ENCODE results near the gene PLP2. TPM values are rescaled to one million over a fixed set of nuclear protein-coding genes. Genes with fewer than 3 reads are reported as not detected.

PLP2 gene
- total and polyA plus RNA-seq, 7 donors: 17.8 to 320 (median 77.7) TPM

- ATAC-seq (peak in 2 of 4 donors; percentile 2 to 19), DNase-seq (no peak)
- Histone ChIP-seq H3K4me3 (peak overlapping the region; percentile 72), H3K4me1 (no peaks in the 10 kb centered on the region), H3K36me3 (ENCODE audit: insufficient read depth in 1 of 2, low read depth in 1 of 2) (no peaks in the 10 kb centered on the region), H3K27ac (peak overlapping the region; percentile 92), H3K9me3 (no peaks in the 10 kb centered on the region), H3K27me3 (ENCODE audit: insufficient read depth in 3 of 3, low read length in 2 of 3) (no peaks in the 10 kb centered on the region)
- WGBS, 3 donors: 8 to 39% (median 11%) methylated on average over 16 to 18 of the region's 18 CpGs
- TF ChIP-seq CTCF (IDR thresholded peaks at IDR 0.05): no peak
- intact Hi-C loops (cut with DNase I): no loop called here
Measured at GRCh38 chrX:49155243-49155899, 16.3 kb upstream of the PLP2 start.

- DNase-seq: peak; percentile 89 to 95
- Histone ChIP-seq H3K9me3 (no peaks in the 10 kb centered on the region), H3K27ac (peak overlapping the region; percentile 92), H3K36me3 (ENCODE audit: insufficient read depth in 1 of 2, low read depth in 1 of 2) (no peaks in the 10 kb centered on the region), H3K27me3 (ENCODE audit: insufficient read depth in 3 of 3, low read length in 2 of 3) (no peaks in the 10 kb centered on the region), H3K4me3 (peak overlapping the region; percentile 72), H3K4me1 (no peaks in the 10 kb centered on the region)
- intact Hi-C loops (cut with DNase I): no loop called here
- TF ChIP-seq CTCF (IDR thresholded peaks at IDR 0.05): peak; percentile 64
- 0 to 31% (median 1%) methylated on average over 48 to 65 of the region's 65 CpGs for WGBS, 3 donors
- peak; percentile 95 to 98 (median 96) for ATAC-seq
Measured at GRCh38 chrX:49155900-49156837, 15.5 kb upstream of the PLP2 start.

- intact Hi-C loops (cut with DNase I): no loop called here
Measured at GRCh38 chrX:49157194-49157593, 14.5 kb upstream of the PLP2 start.

GRCh38 chrX:49160908-49161307, 10.8 kb upstream of the PLP2 start:
- no peaks in the 10 kb centered on the region for H3K27me3 ChIP-seq (ENCODE audit: insufficient read depth in 3 of 3, low read length in 2 of 3)
- H3K27ac ChIP-seq: no peak overlapping the region
- DNase-seq: no peak
- no peak overlapping the region for H3K4me3 ChIP-seq
- ATAC-seq: no peak
- TF ChIP-seq CTCF (IDR thresholded peaks at IDR 0.05): no peak
- WGBS, 3 donors: 88 to 97% (median 89%) methylated on average over 2 of the region's 2 CpGs
- intact Hi-C loops (cut with DNase I): loop anchor here in 1 of 2 donors (5.0 kb wide), 1 partner anchor 39 kb away; the partner anchor contains the start of gene GPKOW
- H3K9me3 ChIP-seq: no peaks in the 10 kb centered on the region
- no peaks in the 10 kb centered on the region for H3K4me1 ChIP-seq
- H3K36me3 ChIP-seq (ENCODE audit: insufficient read depth in 1 of 2, low read depth in 1 of 2): no peaks in the 10 kb centered on the region

More at GRCh38 chrX:49157194-49157593, 14.5 kb upstream of the PLP2 start:
- H3K9me3 ChIP-seq: no peaks in the 10 kb centered on the region
- H3K27me3 ChIP-seq (ENCODE audit: insufficient read depth in 3 of 3, low read length in 2 of 3): no peaks in the 10 kb centered on the region
- no peak for DNase-seq
- H3K27ac ChIP-seq: no peak overlapping the region
- no peaks in the 10 kb centered on the region for H3K4me1 ChIP-seq
- TF ChIP-seq CTCF (IDR thresholded peaks at IDR 0.05): no peak
- ATAC-seq: no peak
- 68 to 70% (median 69%) methylated on average over 15 to 25 of the region's 25 CpGs for WGBS, 3 donors
- H3K4me3 ChIP-seq: no peak overlapping the region
- H3K36me3 ChIP-seq (ENCODE audit: insufficient read depth in 1 of 2, low read depth in 1 of 2): no peaks in the 10 kb centered on the region
